Measurements from ENCODE around the gene KRT4. TPM values are rescaled to one million over a fixed set of nuclear protein-coding genes. Genes with fewer than 3 reads are reported as not detected.

KRT4 gene
- not detected in 2 replicates for total RNA-seq
- not detected in 2 replicates for polyA plus RNA-seq
- not detected in 2 replicates for polyA plus RNA-seq (2011; cell fraction: cytosol; rRNA removed)
- not detected in 2 replicates for polyA plus RNA-seq (2011; cell fraction: nucleus; rRNA removed)
- polyA plus RNA-seq (2012): not detected in 2 replicates
- not detected in 2 replicates for polyA minus RNA-seq
- not detected for polyA minus RNA-seq (2011; cell fraction: cytosol; rRNA and poly(A)+ RNA removed)
- polyA minus RNA-seq (2011; cell fraction: nucleus; rRNA and poly(A)+ RNA removed): not detected in 2 replicates
- not detected for Bru-seq, nascent RNA
- not detected for BruChase-seq, experiment 1, labeled RNA remaining after a 6-hour chase
- not detected for BruChase-seq, experiment 2, labeled RNA remaining after a 2-hour chase
- long read RNA-seq: 0 reads

- Histone ChIP-seq H3K4me1 (ENCODE audit: control insufficient read depth, extremely low read depth, insufficient read depth, low read length) (no peaks in the 10 kb centered on the region), H4K20me1 (replicated peaks; ENCODE audit: control insufficient read depth, extremely low read depth, insufficient read depth, low read length) (no peaks in the 10 kb centered on the region), H3K9me3 (replicated peaks; ENCODE audit: control insufficient read depth, insufficient read depth, low read length) (no peaks in the 10 kb centered on the region), H3K36me3 (ENCODE audit: control insufficient read depth in 2 of 2, extremely low read depth in 1 of 2, insufficient read depth in 2 of 2, low read length in 2 of 2) (no peaks in the 10 kb centered on the region), H3K27me3 (ENCODE audit: control insufficient read depth in 2 of 2, insufficient read depth in 2 of 2, low read length in 2 of 2) (no peaks in the 10 kb centered on the region), H3K79me2 (ENCODE audit: control insufficient read depth, insufficient read depth, low read length) (no peaks in the 10 kb centered on the region), H3K9ac (replicated peaks; ENCODE audit: extremely low read depth, insufficient read depth, low read length) (no peak within 1 kb of the TSS), H3K27ac (ENCODE audit: insufficient read depth, low read depth, low read length) (no peak within 1 kb of the TSS), H2AFZ (ENCODE audit: low read depth, low read length) (no peak within 1 kb of the TSS), H3K4me3 (replicated peaks in 1 of 3; ENCODE audit: insufficient read depth in 1 of 3, low read depth in 1 of 3, low read length in 3 of 3) (no peak within 1 kb of the TSS), H3K4me2 (ENCODE audit: insufficient read depth, low read length) (no peak within 1 kb of the TSS), H3K9me1 (replicated peaks; ENCODE audit: control insufficient read depth, extremely low read depth, insufficient read depth, low read length) (no peaks in the 10 kb centered on the region)
- CTCF ChIA-PET: interaction anchor here (1.5 kb wide), 1 partner anchor 51 kb away, joined by 3 read pairs; no protein-coding TSS in a partner anchor
- no TSS peak for BruUV-seq (replicated peaks)
- intact Hi-C loops (cut with micrococcal nuclease) (no loop called here), dilution Hi-C loops (cut with MboI; ENCODE audit: extremely low pct_ligation_motif_present, low sequenced_read_pairs) (no loop called here)
- POLR2A ChIA-PET: no interaction called here
- no peak for DNase-seq (ENCODE audit: low read depth, low spot score)
- no peak for FAIRE-seq
- TF ChIP-seq EZH2 (IDR thresholded peaks at IDR 0.05; ENCODE audit: borderline replicate concordance, low read depth, low read length, severe bottlenecking) (no peak), POLR2A (IDR thresholded peaks at IDR 0.05; ENCODE audit: low read depth, low read length) (no peak), CTCF (IDR thresholded peaks at IDR 0.05; ENCODE audit: extremely low read depth in 1 of 2, insufficient read depth in 1 of 2, low read depth in 1 of 2, low read length in 2 of 2) (no peak), MAX (IDR thresholded peaks at IDR 0.05; ENCODE audit: insufficient read depth, insufficient read length) (no peak), GATA2 (IDR thresholded peaks at IDR 0.05; ENCODE audit: insufficient read depth, insufficient read length, low read depth, low read length) (no peak)
These were observed at the start of gene KRT4 for GRCh38 chr12:52813885-52814709. Gene KRT4 (minus strand): TSS chr12:52814116. CDS start chr12:52814058, 58 bp downstream.
